ENCODE data around the gene CEP112.

CEP112 gene

DNA sequence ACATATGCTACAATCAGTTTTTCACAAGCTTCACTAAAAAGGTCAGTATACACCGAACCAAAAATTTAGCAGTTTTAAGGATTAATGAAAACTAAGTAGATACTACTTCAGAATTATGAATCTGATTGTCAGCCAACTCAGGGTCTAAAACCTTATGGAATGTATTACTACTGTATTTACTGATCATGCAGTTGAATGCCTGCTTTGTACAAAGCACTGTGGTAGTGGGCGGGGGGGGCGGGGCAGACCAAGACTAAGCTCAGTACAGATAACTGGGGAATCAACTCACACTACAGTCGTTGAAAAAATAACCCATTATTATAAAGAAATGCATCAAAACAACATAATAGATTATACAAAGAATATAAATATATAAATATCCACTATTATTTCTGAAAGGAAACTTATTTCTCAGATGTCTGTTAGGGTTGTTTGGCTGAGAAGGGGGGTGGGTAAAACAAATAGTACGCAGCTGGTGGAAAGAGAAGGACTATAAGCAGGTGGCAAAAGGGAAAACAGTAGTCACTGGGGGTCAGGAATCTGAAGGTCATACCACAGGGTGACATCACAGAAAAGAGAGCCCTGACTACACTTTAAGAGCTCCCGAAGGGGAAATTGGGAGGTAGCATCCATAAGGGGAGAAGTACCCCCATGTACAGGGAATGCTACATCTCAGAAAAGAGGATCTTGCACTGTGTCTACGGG lies 521.1 kb downstream of the CEP112 start:
- FAIRE-seq (no peak), DNase-seq (ENCODE audit: insufficient read length, low spot score) (no peak)
- TF ChIP-seq, protein P1, sequence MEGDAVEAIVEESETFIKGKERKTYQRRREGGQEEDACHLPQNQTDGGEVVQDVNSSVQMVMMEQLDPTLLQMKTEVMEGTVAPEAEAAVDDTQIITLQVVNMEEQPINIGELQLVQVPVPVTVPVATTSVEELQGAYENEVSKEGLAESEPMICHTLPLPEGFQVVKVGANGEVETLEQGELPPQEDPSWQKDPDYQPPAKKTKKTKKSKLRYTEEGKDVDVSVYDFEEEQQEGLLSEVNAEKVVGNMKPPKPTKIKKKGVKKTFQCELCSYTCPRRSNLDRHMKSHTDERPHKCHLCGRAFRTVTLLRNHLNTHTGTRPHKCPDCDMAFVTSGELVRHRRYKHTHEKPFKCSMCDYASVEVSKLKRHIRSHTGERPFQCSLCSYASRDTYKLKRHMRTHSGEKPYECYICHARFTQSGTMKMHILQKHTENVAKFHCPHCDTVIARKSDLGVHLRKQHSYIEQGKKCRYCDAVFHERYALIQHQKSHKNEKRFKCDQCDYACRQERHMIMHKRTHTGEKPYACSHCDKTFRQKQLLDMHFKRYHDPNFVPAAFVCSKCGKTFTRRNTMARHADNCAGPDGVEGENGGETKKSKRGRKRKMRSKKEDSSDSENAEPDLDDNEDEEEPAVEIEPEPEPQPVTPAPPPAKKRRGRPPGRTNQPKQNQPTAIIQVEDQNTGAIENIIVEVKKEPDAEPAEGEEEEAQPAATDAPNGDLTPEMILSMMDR (IDR thresholded peaks at IDR 0.05; ENCODE audit: insufficient read depth, missing control alignments) = no peak

DNA sequence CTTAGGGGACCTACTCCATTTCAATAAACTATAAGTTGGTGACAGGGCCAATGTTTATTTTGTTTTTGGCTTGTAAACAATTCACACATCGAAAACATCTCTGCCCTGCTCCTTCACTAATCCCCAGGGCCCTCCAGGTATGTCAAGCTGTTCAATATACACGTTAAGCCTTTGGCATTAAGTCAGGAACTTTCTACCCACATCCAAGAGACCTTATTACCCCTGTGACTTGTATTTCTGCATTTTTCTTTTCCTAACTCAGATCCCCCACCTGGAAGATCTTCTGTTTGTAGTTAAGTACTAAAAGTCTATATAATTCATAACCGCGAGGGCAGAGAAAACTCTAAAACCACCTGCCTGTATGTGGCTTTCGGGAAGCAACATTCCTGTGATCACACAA lies 523.7 kb downstream of the CEP112 start:
- TF ChIP-seq, protein P1 (IDR thresholded peaks at IDR 0.05; ENCODE audit: insufficient read depth, missing control alignments) = no peak
- DNase-seq (ENCODE audit: insufficient read length, low spot score) (no peak), FAIRE-seq (no peak)

DNA sequence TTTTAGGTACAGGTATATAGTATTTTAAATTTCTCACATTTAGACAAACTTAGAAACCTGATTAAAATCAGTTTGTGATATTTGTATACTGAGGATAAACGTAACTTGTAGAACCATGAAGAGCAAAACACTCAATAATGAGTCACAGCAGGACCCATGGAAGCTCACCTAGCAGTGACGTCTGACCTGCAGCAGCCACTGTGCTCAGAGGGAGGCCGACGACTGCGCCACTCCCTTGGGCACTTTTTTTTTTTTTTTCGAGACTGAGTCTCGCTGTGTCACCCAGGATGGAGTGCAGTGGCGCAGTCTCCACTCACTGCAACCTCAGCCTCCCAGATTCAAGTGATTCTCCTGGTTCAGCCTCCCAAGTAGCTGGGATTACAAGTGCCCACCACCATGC lies 524.3 kb downstream of the CEP112 start:
- DNase-seq (ENCODE audit: insufficient read length, low spot score) = no peak

DNA sequence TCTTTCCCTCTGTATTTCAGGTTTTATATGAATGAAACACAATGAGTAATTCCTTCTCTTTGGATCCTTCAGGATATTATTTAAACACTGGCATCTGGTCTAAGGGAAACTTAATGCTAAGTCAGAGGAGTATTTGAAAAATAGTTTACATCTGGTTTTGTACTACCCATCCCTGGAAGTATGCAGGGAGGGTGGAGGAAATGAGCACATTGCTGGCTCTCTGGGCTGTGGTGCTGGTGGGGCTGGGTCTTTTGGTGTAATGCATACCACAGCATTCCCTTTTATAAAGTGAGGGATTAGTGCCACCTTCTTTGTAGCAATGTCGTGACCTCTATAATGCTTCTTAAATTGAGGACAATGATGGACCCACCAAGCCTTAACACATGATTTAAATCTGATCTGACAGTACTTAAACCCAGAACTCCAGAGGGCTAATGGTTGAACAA lies 525.0 kb downstream of the CEP112 start:
- TF ChIP-seq, protein P1 (IDR thresholded peaks at IDR 0.05; ENCODE audit: insufficient read depth, missing control alignments) = no peak
- FAIRE-seq (no peak), DNase-seq (ENCODE audit: insufficient read length, low spot score) (no peak)

More for the DNA sequence above, 524.3 kb downstream of the CEP112 start:
- TF ChIP-seq, protein P1 (IDR thresholded peaks at IDR 0.05; ENCODE audit: insufficient read depth, missing control alignments) = no peak
- no peak for FAIRE-seq

DNA sequence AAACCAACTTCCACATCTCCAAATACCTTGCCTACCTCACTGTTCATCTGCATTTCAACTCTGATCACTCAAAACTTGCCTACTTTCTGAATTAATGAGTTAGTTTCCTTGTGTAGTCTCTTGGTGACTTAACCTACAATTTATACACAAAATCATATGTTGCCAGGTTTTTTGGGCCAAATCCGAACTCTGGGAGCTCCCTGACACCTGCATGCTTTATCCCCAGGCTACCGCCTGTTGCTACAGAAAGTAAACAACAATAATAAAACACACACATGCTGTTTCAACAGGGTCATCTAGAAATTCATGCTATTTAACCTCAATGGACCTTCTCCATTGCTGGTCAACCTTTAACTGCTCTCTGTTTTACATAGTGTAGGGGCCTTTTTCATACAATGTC lies 526.0 kb downstream of the CEP112 start:
- no peak for DNase-seq (ENCODE audit: insufficient read length, low spot score)
- TF ChIP-seq, protein P1 (IDR thresholded peaks at IDR 0.05; ENCODE audit: insufficient read depth, missing control alignments) = no peak
- FAIRE-seq = no peak

DNA sequence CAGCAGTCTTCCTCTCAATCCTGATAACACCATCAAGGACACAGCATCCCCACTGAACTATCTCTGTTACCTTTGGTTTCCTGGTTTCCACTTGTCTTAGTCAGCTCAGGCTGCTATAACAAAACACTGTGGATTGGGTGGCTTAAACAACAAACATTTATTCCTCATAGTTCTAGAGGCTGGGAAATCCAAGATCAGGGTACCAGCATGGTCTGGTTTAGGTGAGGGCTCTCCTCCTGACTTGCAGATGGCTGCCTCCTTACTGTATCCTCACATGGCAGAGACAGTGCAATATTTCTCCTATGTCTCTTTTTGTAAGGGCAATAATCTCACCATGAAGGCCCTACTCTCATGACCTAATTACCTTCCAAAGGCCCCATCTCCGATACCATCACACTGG lies 527.2 kb downstream of the CEP112 start:
- no peak for DNase-seq (ENCODE audit: insufficient read length, low spot score)
- no peak for FAIRE-seq
- TF ChIP-seq, protein P1 (IDR thresholded peaks at IDR 0.05; ENCODE audit: insufficient read depth, missing control alignments) = no peak

DNA sequence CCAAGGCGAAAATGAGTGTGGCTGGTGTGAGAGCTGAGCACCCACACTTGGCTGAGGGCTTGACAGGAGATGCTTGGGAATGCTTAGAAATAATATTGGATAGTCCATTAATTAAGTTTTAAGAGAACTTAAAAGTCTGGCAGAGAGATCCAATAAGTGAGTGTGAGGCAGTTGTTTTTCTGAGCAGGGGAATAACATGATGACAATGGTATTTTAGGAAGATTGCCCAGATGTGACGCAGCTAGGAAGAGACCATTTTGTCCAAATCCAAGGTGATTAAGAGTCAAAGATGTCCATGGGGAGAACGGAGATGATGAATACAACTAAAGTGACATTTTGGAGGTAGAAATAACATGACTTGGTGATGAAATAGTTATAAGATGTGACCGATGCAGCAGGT lies 527.7 kb downstream of the CEP112 start:
- no peak for DNase-seq (ENCODE audit: insufficient read length, low spot score)
- TF ChIP-seq, protein P1 (IDR thresholded peaks at IDR 0.05; ENCODE audit: insufficient read depth, missing control alignments) = no peak
- no peak for FAIRE-seq
